Measurements from ENCODE around the gene SLC37A1.

Gene SLC37A1

GRCh38 chr21:42586406-42586805 lies 72.8 kb downstream of the SLC37A1 start:
- no peak overlapping the region for H3K27ac Mint-ChIP-seq (ENCODE audit: low read depth)
- H3K4me1 Mint-ChIP-seq = no peaks in the 10 kb centered on the region
- no peaks in the 10 kb centered on the region for H3K36me3 Mint-ChIP-seq (ENCODE audit: insufficient read depth)
- H3K27me3 Mint-ChIP-seq = no peaks in the 10 kb centered on the region
- H3K9me3 Mint-ChIP-seq = no peaks in the 10 kb centered on the region
- H3K4me3 Mint-ChIP-seq = no peak overlapping the region
- ATAC-seq (replicated peaks; ENCODE audit: extremely low read depth, poor library complexity, severe bottlenecking) (no peak), DNase-seq (ENCODE audit: low spot score in 2 of 2) (no peak)

- Mint-ChIP-seq H3K36me3 (ENCODE audit: insufficient read depth) (no peaks in the 10 kb centered on the region), H3K9me3 (no peaks in the 10 kb centered on the region), H3K27me3 (no peaks in the 10 kb centered on the region), H3K4me3 (no peak overlapping the region), H3K27ac (ENCODE audit: low read depth) (no peak overlapping the region), H3K4me1 (no peaks in the 10 kb centered on the region)
- ATAC-seq (replicated peaks; ENCODE audit: extremely low read depth, poor library complexity, severe bottlenecking) (no peak), DNase-seq (ENCODE audit: low spot score in 2 of 2) (no peak)
Measured at GRCh38 chr21:42587036-42587435, 73.4 kb downstream of the SLC37A1 start.

GRCh38 chr21:42590431-42591131 lies 76.9 kb downstream of the SLC37A1 start:
- DNase-seq (ENCODE audit: low spot score in 2 of 2) (no peak), ATAC-seq (replicated peaks; ENCODE audit: extremely low read depth, poor library complexity, severe bottlenecking) (no peak)
- no peaks in the 10 kb centered on the region for H3K4me1 Mint-ChIP-seq
- H3K27ac Mint-ChIP-seq (ENCODE audit: low read depth) = no peak overlapping the region
- no peak overlapping the region for H3K4me3 Mint-ChIP-seq
- H3K9me3 Mint-ChIP-seq = no peaks in the 10 kb centered on the region
- H3K27me3 Mint-ChIP-seq = peaks cover 1% of the 10 kb centered on the region
- H3K36me3 Mint-ChIP-seq (ENCODE audit: insufficient read depth) = no peaks in the 10 kb centered on the region

- Mint-ChIP-seq H3K4me3 (no peak overlapping the region), H3K27ac (ENCODE audit: low read depth) (no peak overlapping the region), H3K36me3 (ENCODE audit: insufficient read depth) (no peaks in the 10 kb centered on the region), H3K9me3 (no peaks in the 10 kb centered on the region), H3K27me3 (peaks cover 9% of the 10 kb centered on the region), H3K4me1 (no peaks in the 10 kb centered on the region)
- DNase-seq (ENCODE audit: low spot score in 2 of 2) = no peak
- no peak for ATAC-seq (replicated peaks; ENCODE audit: extremely low read depth, poor library complexity, severe bottlenecking)
Measured at GRCh38 chr21:42591170-42591869, 77.7 kb downstream of the SLC37A1 start.

GRCh38 chr21:42592156-42592820 lies 78.6 kb downstream of the SLC37A1 start:
- DNase-seq (ENCODE audit: low spot score in 2 of 2) (no peak), ATAC-seq (replicated peaks; ENCODE audit: extremely low read depth, poor library complexity, severe bottlenecking) (no peak)
- Mint-ChIP-seq H3K27ac (ENCODE audit: low read depth) (no peak overlapping the region), H3K9me3 (no peaks in the 10 kb centered on the region), H3K27me3 (peaks cover 18% of the 10 kb centered on the region), H3K4me3 (no peak overlapping the region), H3K4me1 (no peaks in the 10 kb centered on the region), H3K36me3 (ENCODE audit: insufficient read depth) (no peaks in the 10 kb centered on the region)

- no peak overlapping the region for H3K4me3 Mint-ChIP-seq
- no peak overlapping the region for H3K27ac Mint-ChIP-seq (ENCODE audit: low read depth)
- ATAC-seq (replicated peaks; ENCODE audit: extremely low read depth, poor library complexity, severe bottlenecking) (peak; percentile 43), DNase-seq (ENCODE audit: low spot score in 2 of 2) (peak in 1 of 2 donors; percentile 27)
- peaks cover 28% of the 10 kb centered on the region for H3K27me3 Mint-ChIP-seq
- no peaks in the 10 kb centered on the region for H3K36me3 Mint-ChIP-seq (ENCODE audit: insufficient read depth)
- H3K4me1 Mint-ChIP-seq = no peaks in the 10 kb centered on the region
- H3K9me3 Mint-ChIP-seq = no peaks in the 10 kb centered on the region
Measured at GRCh38 chr21:42593007-42593814, 79.6 kb downstream of the SLC37A1 start.

- peaks cover 43% of the 10 kb centered on the region for H3K27me3 Mint-ChIP-seq
- H3K4me1 Mint-ChIP-seq = no peaks in the 10 kb centered on the region
- no peak overlapping the region for H3K4me3 Mint-ChIP-seq
- H3K9me3 Mint-ChIP-seq = no peaks in the 10 kb centered on the region
- H3K36me3 Mint-ChIP-seq (ENCODE audit: insufficient read depth) = no peaks in the 10 kb centered on the region
- no peak for ATAC-seq (replicated peaks; ENCODE audit: extremely low read depth, poor library complexity, severe bottlenecking)
- no peak overlapping the region for H3K27ac Mint-ChIP-seq (ENCODE audit: low read depth)
- no peak for DNase-seq (ENCODE audit: low spot score in 2 of 2)
Measured at GRCh38 chr21:42594616-42595282, 81.1 kb downstream of the SLC37A1 start.

- no peak for ATAC-seq (replicated peaks; ENCODE audit: extremely low read depth, poor library complexity, severe bottlenecking)
- Mint-ChIP-seq H3K4me1 (no peaks in the 10 kb centered on the region), H3K27me3 (peaks cover 51% of the 10 kb centered on the region), H3K9me3 (no peaks in the 10 kb centered on the region), H3K4me3 (no peak overlapping the region), H3K27ac (ENCODE audit: low read depth) (no peak overlapping the region), H3K36me3 (ENCODE audit: insufficient read depth) (no peaks in the 10 kb centered on the region)
- DNase-seq (ENCODE audit: low spot score in 2 of 2) = no peak
Measured at GRCh38 chr21:42595283-42596187, 81.9 kb downstream of the SLC37A1 start.

GRCh38 chr21:42596657-42597056 lies 83.0 kb downstream of the SLC37A1 start:
- no peak overlapping the region for H3K27ac Mint-ChIP-seq (ENCODE audit: low read depth)
- no peak for ATAC-seq (replicated peaks; ENCODE audit: extremely low read depth, poor library complexity, severe bottlenecking)
- peaks cover 58% of the 10 kb centered on the region for H3K27me3 Mint-ChIP-seq
- H3K9me3 Mint-ChIP-seq = no peaks in the 10 kb centered on the region
- DNase-seq (ENCODE audit: low spot score in 2 of 2) = no peak
- no peaks in the 10 kb centered on the region for H3K36me3 Mint-ChIP-seq (ENCODE audit: insufficient read depth)
- H3K4me1 Mint-ChIP-seq = no peaks in the 10 kb centered on the region
- H3K4me3 Mint-ChIP-seq = no peak overlapping the region

GRCh38 chr21:42597487-42598158 lies 84.0 kb downstream of the SLC37A1 start:
- Mint-ChIP-seq H3K9me3 (no peaks in the 10 kb centered on the region), H3K36me3 (ENCODE audit: insufficient read depth) (no peaks in the 10 kb centered on the region), H3K27me3 (peaks cover 64% of the 10 kb centered on the region), H3K27ac (ENCODE audit: low read depth) (no peak overlapping the region), H3K4me3 (no peak overlapping the region), H3K4me1 (no peaks in the 10 kb centered on the region)
- ATAC-seq (replicated peaks; ENCODE audit: extremely low read depth, poor library complexity, severe bottlenecking) (no peak), DNase-seq (ENCODE audit: low spot score in 2 of 2) (no peak)

- H3K9me3 Mint-ChIP-seq = no peaks in the 10 kb centered on the region
- DNase-seq (ENCODE audit: low spot score in 2 of 2) = no peak
- no peaks in the 10 kb centered on the region for H3K36me3 Mint-ChIP-seq (ENCODE audit: insufficient read depth)
- H3K27ac Mint-ChIP-seq (ENCODE audit: low read depth) = no peak overlapping the region
- no peak for ATAC-seq (replicated peaks; ENCODE audit: extremely low read depth, poor library complexity, severe bottlenecking)
- H3K4me1 Mint-ChIP-seq = no peaks in the 10 kb centered on the region
- no peak overlapping the region for H3K4me3 Mint-ChIP-seq
- H3K27me3 Mint-ChIP-seq = peaks cover 70% of the 10 kb centered on the region
Measured at GRCh38 chr21:42598159-42598735, 84.6 kb downstream of the SLC37A1 start.
